K562 (cell line): ENCODE data around the gene LCE2D. TPM values are rescaled to one million over a fixed set of nuclear protein-coding genes. Genes with fewer than 3 reads are reported as not detected.

Experiments
- ATAC-seq: fragments of 200-7000 bp; cut with Tn5 transposase; 3 replicates; pipeline ENCODE4 v1.9.1; 2020; ENCODE audit warnings: moderate library complexity
- Bru-seq: library from RNA; stranded (reverse); fragments of 400-500 nt; gene quantifications from one replicate; lab custom pipeline; 2021; lab: Mats Ljungman, UMichigan
- BruChase-seq, 2 experiments: library from RNA; stranded (reverse); fragments of 400-500 nt; gene quantifications; one replicate each; lab custom pipeline; 2021; lab: Mats Ljungman, UMichigan
- BruUV-seq: library from RNA; stranded (reverse); fragments of 400-500 nt; replicated peaks from 2 replicates; lab custom pipeline; 2021; lab: Mats Ljungman, UMichigan
- CTCF ChIA-PET: fragments of 300-600 bp; formaldehyde crosslinking; extraction: SDS; loops from one replicate; lab custom pipeline; 2021; ENCODE audit warnings: low intra/inter-chr PET ratio; lab: Yijun Ruan, JAX
- POLR2A ChIA-PET: fragments of 300-600, 350-650 bp; sonication (Branson Sonifier 250); formaldehyde crosslinking; extraction: SDS; loops from one replicate; lab custom pipeline; 2021; ENCODE audit warnings: antibody characterized with exemption, inconsistent platforms; lab: Yijun Ruan, JAX
- DNase-seq, 4 experiments: peaks; one replicate each; pipeline versions ENCODE4 v3.0.0 to v3.0.0-alpha.2; 2011 to 2018; ENCODE audit warnings: low spot score in 3 of 4, mixed read lengths in 3 of 4; ENCODE audit errors: extremely low read depth in 1 of 4
- FAIRE-seq: peaks from 2 replicates; lab custom pipeline; 2011; peaks lifted over from hg19 to GRCh38; lab: Jason Lieb, UNC
- H2AFZ ChIP-seq: 2 replicates; pipeline ENCODE4 v1.6.0; 2011; ENCODE audit warnings: low read depth, low read length, control low read depth, inconsistent platforms
- H3K27ac ChIP-seq: fragments of 200-600 bp; 3 replicates; pipeline ENCODE4 v1.8.0; 2011; ENCODE audit warnings: low read depth, mild to moderate bottlenecking, control low read depth, inconsistent platforms, low read length, moderate library complexity, mixed read lengths; ENCODE audit errors: extremely low read depth
- H3K27me3 ChIP-seq, 2 experiments: fragments of 300-600 bp in 1 of 2; 2 replicates in 1 of 2; 3 replicates in 1 of 2; pipeline versions ENCODE4 v1.6.0 to v1.8.0; 2011; ENCODE audit warnings: inconsistent platforms in 2 of 2, low read length in 2 of 2, mild to moderate bottlenecking in 1 of 2, mixed read lengths in 1 of 2, moderate library complexity in 1 of 2; ENCODE audit not compliant: control insufficient read depth in 2 of 2, insufficient read depth in 2 of 2
- H3K36me3 ChIP-seq: fragments of 300-600 bp; 3 replicates; pipeline ENCODE4 v1.8.0; 2011; ENCODE audit warnings: mild to moderate bottlenecking, low read length, inconsistent platforms; ENCODE audit not compliant: control insufficient read depth, insufficient read depth
- H3K4me1 ChIP-seq, 2 experiments: fragments of 200-600 bp in 1 of 2; replicated peaks in 1 of 2; 2 replicates in 1 of 2; 3 replicates in 1 of 2; pipeline versions ENCODE4 v1.5.1 to v1.8.0; 2011; ENCODE audit warnings: inconsistent platforms in 2 of 2, low read length in 2 of 2, mild to moderate bottlenecking in 1 of 2, mixed read lengths in 1 of 2, moderate library complexity in 1 of 2; ENCODE audit not compliant: control insufficient read depth in 2 of 2, insufficient read depth in 2 of 2
- H3K4me2 ChIP-seq: 2 replicates; pipeline ENCODE4 v1.6.1; 2011; ENCODE audit warnings: low read length, control low read depth, inconsistent platforms, mixed read lengths; ENCODE audit not compliant: insufficient read depth
- H3K4me3 ChIP-seq: fragments of 200-600 bp; sonication (generic), shearing (Covaris generic); 2 replicates; pipeline ENCODE4 v1.5.1; 2016; ENCODE audit warnings: control low read depth, inconsistent platforms
- H3K79me2 ChIP-seq: fragments of 200-600 bp; 3 replicates; pipeline ENCODE4 v1.8.0; 2011; ENCODE audit warnings: low read length, inconsistent platforms; ENCODE audit not compliant: control insufficient read depth, insufficient read depth
- H3K9ac ChIP-seq, 2 experiments: 2 replicates each; pipeline versions ENCODE4 v1.6.0 to v1.6.1; 2011; ENCODE audit warnings: low read depth in 2 of 2, low read length in 2 of 2, control low read depth in 1 of 2, inconsistent platforms in 1 of 2, mild to moderate bottlenecking in 1 of 2, mixed read lengths in 1 of 2; ENCODE audit not compliant: insufficient read depth in 1 of 2
- H3K9me1 ChIP-seq: one replicate; pipeline ENCODE4 v1.6.0; 2011; ENCODE audit warnings: inconsistent platforms, mild to moderate bottlenecking, low read length, moderate library complexity; ENCODE audit not compliant: control insufficient read depth, insufficient read depth
- H3K9me3 ChIP-seq: replicated peaks from 2 replicates; pipeline ENCODE4 v1.5.1; 2011; ENCODE audit warnings: low read depth, low read length, inconsistent platforms; ENCODE audit not compliant: control insufficient read depth, insufficient read depth
- H4K20me1 ChIP-seq: replicated peaks from 2 replicates; pipeline ENCODE4 v1.6.1; 2011; ENCODE audit warnings: low read length, inconsistent platforms, mixed read lengths; ENCODE audit not compliant: control insufficient read depth, insufficient read depth
- BMI1 ChIP-seq: fragments of 150-350 bp; IDR thresholded peaks from 2 replicates; pipeline ENCODE4 v1.6.1; 2014; ENCODE audit warnings: low read length
- ETS2 ChIP-seq: IDR thresholded peaks from 2 replicates; pipeline ENCODE4 v1.6.1; 2016; ENCODE audit warnings: borderline replicate concordance, missing genetic modification characterization, mild to moderate bottlenecking, moderate library complexity, missing compliant biosample characterization; ENCODE audit not compliant: poor library complexity, severe bottlenecking
- MLLT1 ChIP-seq, 2 experiments: fragments of 450-650 bp; IDR thresholded peaks; 2 replicates each; pipeline ENCODE4 v1.6.1; 2016
- NFYB ChIP-seq: IDR thresholded peaks from 2 replicates; pipeline ENCODE4 v1.6.1; 2011; ENCODE audit warnings: mild to moderate bottlenecking, moderate library complexity; ENCODE audit not compliant: insufficient read length; ENCODE audit errors: extremely low read depth
- SREBF2 ChIP-seq: sonication (generic); formaldehyde crosslinking; IDR thresholded peaks from 2 replicates; pipeline ENCODE4 v1.4.0; 2020; ENCODE audit warnings: mild to moderate bottlenecking, missing genetic modification reagents
- TAF9B ChIP-seq: fragments of 450-650 bp; IDR thresholded peaks from 2 replicates; pipeline ENCODE4 v1.6.1; 2018; ENCODE audit warnings: mild to moderate bottlenecking; ENCODE audit not compliant: partially characterized antibody
- ZFPM2 ChIP-seq: fragments of 250-450 bp; sonication (Bioruptor Pico); IDR thresholded peaks from 2 replicates; pipeline ENCODE4 v1.5.1; 2022; ENCODE audit warnings: mild to moderate bottlenecking
- ZKSCAN1 ChIP-seq: fragments of 150-350 bp; IDR thresholded peaks from 2 replicates; pipeline ENCODE4 v1.6.1; 2016; ENCODE audit warnings: low read depth, low read length
- ZNF23 ChIP-seq: fragments of 250-450 bp; sonication (Bioruptor Pico); IDR thresholded peaks from 2 replicates; pipeline ENCODE4 v1.4.0; 2020; ENCODE audit warnings: mild to moderate bottlenecking
- WGBS: fragments of 100-300 bp; shearing (Covaris generic); methylation state at CpG from one replicate; pipeline ENCODE4 v1.1.6; 2016; ENCODE audit warnings: low coverage, mixed read lengths; ENCODE audit not compliant: insufficient coverage; ENCODE audit errors: missing lambda C conversion rate; 5-methylcytosine and 5-hydroxymethylcytosine counted together
- in situ Hi-C: fragments of 300-500 bp; cut with MboI; formaldehyde crosslinking; loops from 4 replicates; pipeline ENCODE4 v1.15.0; 2018; ENCODE audit warnings: inconsistent platforms, mixed read lengths
- intact Hi-C: fragments of 100-400 bp; cut with micrococcal nuclease; formaldehyde crosslinking; loops from 2 replicates; pipeline ENCODE4 v1.14.2; 2022
- long read RNA-seq, 3 experiments: library from polyadenylated mRNA in 2 of 3; library from RNA in 1 of 3; unstranded in 2 of 3; stranded (forward) in 1 of 3; transcript quantifications; one replicate each; pipeline ENCODE4 v2.0.0, GENCODE V29; 2019 to 2022
- polyA minus RNA-seq, 3 experiments: library from RNA; depleted of rRNA, polyadenylated mRNA; stranded (reverse); fragments of >200 nt; gene quantifications; 2 replicates each; pipeline ENCODE4 v1.2.3, GENCODE V29; 2011
- polyA plus RNA-seq, 8 experiments: library from polyadenylated mRNA; depleted of rRNA in 4 of 8; stranded (reverse) in 5 of 8; unstranded in 3 of 8; fragments of >200 nt; fragmentation: Nextera tagmentation in 2 of 8; fragmentation: Illumina TruSeq in 1 of 8; extraction: Ambion mirVana in 2 of 8; extraction: Trizol in 1 of 8; gene quantifications; 2 replicates each; pipeline versions ENCODE4 v1.2.1 to v1.2.3, GENCODE V29; 2011 to 2014; ENCODE audit warnings: inconsistent platforms in 1 of 8, missing spikeins in 1 of 8
- total RNA-seq, 7 experiments: library from RNA; depleted of rRNA in 6 of 7; stranded (reverse); fragments of >200 nt in 6 of 7; fragmentation: Illumina TruSeq in 2 of 7; extraction: Trizol in 2 of 7; gene quantifications; 2 replicates each; pipeline versions ENCODE4 v1.2.1 to v1.2.3, GENCODE V29; 2011 to 2021; ENCODE audit warnings: low replicate concordance in 1 of 7
- TF ChIP-seq, protein P1 (sequence below): fragments of 450-650 bp; conservative IDR thresholded peaks from 2 replicates; pipeline ENCODE4 v1.6.1; 2016; ENCODE audit warnings: missing genetic modification characterization, low read depth, mild to moderate bottlenecking, control low read depth, missing compliant biosample characterization

LCE2D gene, protein sequence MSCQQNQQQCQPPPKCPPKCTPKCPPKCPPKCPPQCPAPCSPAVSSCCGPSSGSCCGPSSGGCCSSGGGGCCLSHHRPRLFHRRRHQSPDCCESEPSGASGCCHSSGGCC
- total RNA-seq (2011; cell fraction: chromatin; rRNA removed; ENCODE audit: low replicate concordance): not detected in 2 replicates
- total RNA-seq (2011; cell fraction: nucleolus; rRNA removed): not detected in 2 replicates
- not detected in 2 replicates for total RNA-seq (2011; cell fraction: nucleoplasm; rRNA removed)
- total RNA-seq (2014; rRNA removed) (not detected in 2 replicates), total RNA-seq (2014; rRNA removed; fragmentation: Illumina TruSeq; extraction: Trizol) (not detected in 2 replicates), total RNA-seq (2015; rRNA removed; fragmentation: Illumina TruSeq; extraction: Trizol) (not detected in 2 replicates), total RNA-seq (2021) (not detected in 2 replicates), polyA plus RNA-seq (2011; rRNA removed) (not detected in 2 replicates), polyA plus RNA-seq (2014; fragmentation: Illumina TruSeq; extraction: Trizol) (not detected in 2 replicates), polyA plus RNA-seq (2014; fragmentation: Nextera tagmentation; extraction: Ambion mirVana) (not detected), polyA plus RNA-seq (2014; rRNA removed) (not detected in 2 replicates), polyA minus RNA-seq (2011; rRNA and poly(A)+ RNA removed) (not detected in 2 replicates), Bru-seq, nascent RNA (not detected), BruChase-seq, experiment 1, labeled RNA remaining after a 2-hour chase (not detected), BruChase-seq, experiment 2, labeled RNA remaining after a 6-hour chase (not detected)
- polyA plus RNA-seq (2011; cell fraction: cytosol; rRNA removed): not detected in 2 replicates
- polyA plus RNA-seq (2011; cell fraction: nucleus; rRNA removed): not detected in 2 replicates
- not detected in 2 replicates for polyA plus RNA-seq (2012)
- not detected in 2 replicates for polyA minus RNA-seq (2011; cell fraction: cytosol; rRNA and poly(A)+ RNA removed)
- not detected in 2 replicates for polyA minus RNA-seq (2011; cell fraction: nucleus; rRNA and poly(A)+ RNA removed)
- long read RNA-seq, experiment 1: 0 reads
- long read RNA-seq, experiment 2: 0 reads
- long read RNA-seq, experiment 3: 0 reads

GRCh38 chr1:152663098-152663497, at the start of gene LCE2D:
TSS of gene LCE2D (plus strand) at chr1:152663380. CDS start at chr1:152664106, 726 bp downstream.
- FAIRE-seq (no peak), DNase-seq (no peak), ATAC-seq (no peak)
- ChIA-PET CTCF (no interaction called here), POLR2A (interaction anchor here (0.5 kb wide), 1 partner anchor 13 kb away, joined by 3 read pairs; no protein-coding TSS in a partner anchor)
- H2AFZ ChIP-seq: no peak within 1 kb of the TSS
- no peaks in the 10 kb centered on the region for H4K20me1 ChIP-seq
- 4% methylated on average over 3 of the region's 3 CpGs for WGBS
- H3K79me2 ChIP-seq: no peaks in the 10 kb centered on the region
- no peaks in the 10 kb centered on the region for H3K9me1 ChIP-seq
- no peak within 1 kb of the TSS for H3K9ac ChIP-seq
- H3K4me3 ChIP-seq: no peak within 1 kb of the TSS
- no peaks in the 10 kb centered on the region for H3K36me3 ChIP-seq
- BruUV-seq: no TSS peak
- intact Hi-C loops: no loop called here
- no peak within 1 kb of the TSS for H3K27ac ChIP-seq
- no peaks in the 10 kb centered on the region for H3K4me1 ChIP-seq
- no peaks in the 10 kb centered on the region for H3K9me3 ChIP-seq
- TF ChIP-seq NFYB (no peak), ZNF23 (no peak), BMI1 (no peak), ETS2 (tag) (no peak), MLLT1 (IDR thresholded peaks at IDR 0.05) (no peak), ZFPM2 (CRISPR knock-in tag) (no peak), SREBF2 (CRISPR knock-in tag) (no peak), ZKSCAN1 (no peak), TAF9B (no peak)
- TF ChIP-seq, protein P1, sequence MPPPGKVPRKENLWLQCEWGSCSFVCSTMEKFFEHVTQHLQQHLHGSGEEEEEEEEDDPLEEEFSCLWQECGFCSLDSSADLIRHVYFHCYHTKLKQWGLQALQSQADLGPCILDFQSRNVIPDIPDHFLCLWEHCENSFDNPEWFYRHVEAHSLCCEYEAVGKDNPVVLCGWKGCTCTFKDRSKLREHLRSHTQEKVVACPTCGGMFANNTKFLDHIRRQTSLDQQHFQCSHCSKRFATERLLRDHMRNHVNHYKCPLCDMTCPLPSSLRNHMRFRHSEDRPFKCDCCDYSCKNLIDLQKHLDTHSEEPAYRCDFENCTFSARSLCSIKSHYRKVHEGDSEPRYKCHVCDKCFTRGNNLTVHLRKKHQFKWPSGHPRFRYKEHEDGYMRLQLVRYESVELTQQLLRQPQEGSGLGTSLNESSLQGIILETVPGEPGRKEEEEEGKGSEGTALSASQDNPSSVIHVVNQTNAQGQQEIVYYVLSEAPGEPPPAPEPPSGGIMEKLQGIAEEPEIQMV (tag): no peak
- H3K27me3 ChIP-seq: no peaks in the 10 kb centered on the region
- H3K4me2 ChIP-seq: no peak within 1 kb of the TSS
- in situ Hi-C loops: no loop called here
